Testis (tissue), 2 donors: ENCODE measurements around the gene RNPC3.

Source experiments
- CTCF ChIP-seq, 3 experiments: fragments of 450-650 bp in 2 of 3; fragments of 200-600 bp in 1 of 3; sonication (generic) in 1 of 3; IDR thresholded peaks; one replicate each; pipeline ENCODE4 v1.5.1; 2016 to 2019; ENCODE audit warnings: antibody characterized with exemption in 3 of 3, mild to moderate bottlenecking in 2 of 3, moderate library complexity in 1 of 3
- POLR2A ChIP-seq: fragments of 450-650 bp; IDR thresholded peaks from one replicate; pipeline ENCODE4 v1.6.1; 2017; ENCODE audit warnings: antibody characterized with exemption, mild to moderate bottlenecking, moderate library complexity

- TF ChIP-seq POLR2A (no peak), CTCF (IDR thresholded peaks at IDR 0.05) (no peak)
Measured at GRCh38 chr1:103569493-103569892, 44.0 kb downstream of the RNPC3 start.
